H1 (cell line): ENCODE measurements around the gene CMTM2.

ENCODE experiments used
- GABPA ChIP-seq: IDR thresholded peaks from 2 replicates; pipeline ENCODE4 v1.6.1; 2011; ENCODE audit warnings: mild to moderate bottlenecking, low read length, moderate library complexity, borderline replicate concordance; ENCODE audit not compliant: insufficient read depth
- GTF2F1 ChIP-seq: IDR thresholded peaks from 2 replicates; pipeline ENCODE4 v1.6.1; 2012; ENCODE audit warnings: low read depth, low read length, improper control_type of control experiment, borderline replicate concordance
- MAFK ChIP-seq: IDR thresholded peaks from 2 replicates; pipeline ENCODE4 v1.6.1; 2012; ENCODE audit warnings: low read depth, mild to moderate bottlenecking, improper control_type of control experiment, low read length

- TF ChIP-seq MAFK = no peak
- TF ChIP-seq GTF2F1 = no peak
- TF ChIP-seq GABPA = no peak
These were observed 33.2 kb downstream of the CMTM2 start for GRCh38 chr16:66612422-66612821.
